HepG2 (cell line): ENCODE measurements around the gene UBR4. TPM values are rescaled to one million over a fixed set of nuclear protein-coding genes. Genes with fewer than 3 reads are reported as not detected.

Experiments
- STAT6 ChIP-seq: sonication (generic); formaldehyde crosslinking; IDR thresholded peaks from 2 replicates; pipeline ENCODE4 v1.4.0; 2020; ENCODE audit warnings: missing genetic modification reagents, mild to moderate bottlenecking, borderline replicate concordance
- polyA plus RNA-seq, 8 experiments: library from polyadenylated mRNA; depleted of rRNA in 3 of 8; stranded (reverse) in 7 of 8; unstranded in 1 of 8; fragments of >200 nt; fragmentation: Illumina TruSeq in 4 of 8; extraction: Trizol in 4 of 8; gene quantifications; 2 replicates each; pipeline versions ENCODE4 v1.2.1 to v1.2.3, GENCODE V29; 2011 to 2016; ENCODE audit warnings: low read depth in 4 of 8, missing spikeins in 1 of 8, mixed read lengths in 1 of 8; ENCODE audit not compliant: insufficient read depth in 1 of 8
- total RNA-seq, 5 experiments: library from RNA; depleted of rRNA; stranded (reverse); fragments of >200 nt; fragmentation: Illumina TruSeq; extraction: Trizol; gene quantifications; 2 replicates each; pipeline ENCODE4 v1.2.3, GENCODE V29; 2016; ENCODE audit warnings: low read depth in 1 of 5

The UBR4 gene
- total and polyA plus RNA-seq, 2 of the 13 experiments (the other 11 are each of a cell fraction or from before 2014, with no cell fraction given): 59.1 to 106 TPM

- TF ChIP-seq STAT6 (CRISPR knock-in tag): no peak
Observed at GRCh38 chr1:19028110-19028509, 182.0 kb downstream of the UBR4 start (continued).

Other genes with a start within 250 kb of the UBR4 start
- gene EMC1, start 41.3 kb upstream of the UBR4 start, total RNA-seq (2016; rRNA removed; fragmentation: Illumina TruSeq; extraction: Trizol): 22.1 and 61.3 TPM in 2 replicates
- gene EMC1, start 41.3 kb upstream of the UBR4 start, polyA plus RNA-seq (2011; rRNA removed): 38.0 and 41.8 TPM in 2 replicates
- 59.2 and 63.3 TPM in 2 replicates for gene MRTO4, start 41.5 kb upstream of the UBR4 start, total RNA-seq (2016; rRNA removed; fragmentation: Illumina TruSeq; extraction: Trizol)
- gene MRTO4, start 41.5 kb upstream of the UBR4 start, polyA plus RNA-seq (2011; rRNA removed): 26.9 and 28.1 TPM in 2 replicates
- 0.15 and 1.00 TPM in 2 replicates for gene AKR7A3, start 78.5 kb upstream of the UBR4 start, total RNA-seq (2016; rRNA removed; fragmentation: Illumina TruSeq; extraction: Trizol)
- gene AKR7A3, start 78.5 kb upstream of the UBR4 start, polyA plus RNA-seq (2011; rRNA removed): 0.58 and 1.0 TPM in 2 replicates
- 75.6 and 91.8 TPM in 2 replicates for gene AKR7A2, start 101.9 kb upstream of the UBR4 start, total RNA-seq (2016; rRNA removed; fragmentation: Illumina TruSeq; extraction: Trizol)
- 40.8 and 45.2 TPM in 2 replicates for gene AKR7A2, start 101.9 kb upstream of the UBR4 start, polyA plus RNA-seq (2011; rRNA removed)
- 8.5 and 18.9 TPM in 2 replicates for gene SLC66A1, start 102.1 kb upstream of the UBR4 start, total RNA-seq (2016; rRNA removed; fragmentation: Illumina TruSeq; extraction: Trizol)
- 15.4 and 24.4 TPM in 2 replicates for gene SLC66A1, start 102.1 kb upstream of the UBR4 start, polyA plus RNA-seq (2011; rRNA removed)